Suprapubic skin (tissue), 4 donors: ENCODE measurements around the gene CKS1B. TPM values are rescaled to one million over a fixed set of nuclear protein-coding genes. Genes with fewer than 3 reads are reported as not detected.

Source experiments
- DNase-seq, 2 donors: peaks; one replicate each; pipeline ENCODE4 v3.0.0-alpha.2; 2019; ENCODE audit warnings: low spot score in 2 of 2
- H3K27ac ChIP-seq: fragments of 200-600 bp; sonication (generic); one replicate; pipeline ENCODE4 v1.5.1; 2019
- H3K27me3 ChIP-seq: fragments of 200-600 bp; sonication (generic); one replicate; pipeline ENCODE4 v1.5.1; 2019
- H3K36me3 ChIP-seq: fragments of 200-600 bp; sonication (generic); one replicate; pipeline ENCODE4 v1.5.1; 2019
- H3K4me1 ChIP-seq: fragments of 200-600 bp; sonication (generic); one replicate; pipeline ENCODE4 v1.5.1; 2019
- H3K4me3 ChIP-seq: fragments of 200-600 bp; sonication (generic); one replicate; pipeline ENCODE4 v1.5.1; 2019; ENCODE audit warnings: mild to moderate bottlenecking
- H3K9me3 ChIP-seq: fragments of 200-600 bp; sonication (generic); one replicate; pipeline ENCODE4 v1.5.1; 2019
- EP300 ChIP-seq: sonication (generic); formaldehyde crosslinking; IDR thresholded peaks from one replicate; pipeline ENCODE4 v1.6.1; 2017; ENCODE audit warnings: antibody characterized with exemption
- POLR2A ChIP-seq, 2 donors: fragments of 450-650 bp; IDR thresholded peaks; one replicate each; pipeline ENCODE4 v1.6.1; 2017; ENCODE audit warnings: antibody characterized with exemption in 2 of 2, mild to moderate bottlenecking in 2 of 2, moderate library complexity in 2 of 2
- POLR2AphosphoS5 ChIP-seq, 3 donors: sonication (generic); formaldehyde crosslinking; IDR thresholded peaks; one replicate each; pipeline ENCODE4 v1.6.1; 2017; ENCODE audit warnings: antibody characterized with exemption in 3 of 3
- WGBS: methylation state at CpG from one replicate; pipeline ENCODE4 v1.1.5; 2018; 5-methylcytosine and 5-hydroxymethylcytosine counted together
- total RNA-seq, 4 donors: library from RNA; depleted of rRNA; stranded (reverse); fragments of >200 nt; gene quantifications; one replicate each; pipeline ENCODE4 v1.1.0, GENCODE V29; 2016
- TF ChIP-seq, protein P1 (sequence below), 2 donors: fragments of 200-600 bp in 1 of 2; fragments of 450-650 bp in 1 of 2; sonication (generic) in 1 of 2; IDR thresholded peaks; one replicate each; pipeline ENCODE4 v1.5.1; 2016 to 2019; ENCODE audit warnings: antibody characterized with exemption in 2 of 2, mild to moderate bottlenecking in 1 of 2, moderate library complexity in 1 of 2

Gene CKS1B
- total RNA-seq: 10 to 100 TPM; 37.8 to 55.4 (median 49.7) TPM

DNA sequence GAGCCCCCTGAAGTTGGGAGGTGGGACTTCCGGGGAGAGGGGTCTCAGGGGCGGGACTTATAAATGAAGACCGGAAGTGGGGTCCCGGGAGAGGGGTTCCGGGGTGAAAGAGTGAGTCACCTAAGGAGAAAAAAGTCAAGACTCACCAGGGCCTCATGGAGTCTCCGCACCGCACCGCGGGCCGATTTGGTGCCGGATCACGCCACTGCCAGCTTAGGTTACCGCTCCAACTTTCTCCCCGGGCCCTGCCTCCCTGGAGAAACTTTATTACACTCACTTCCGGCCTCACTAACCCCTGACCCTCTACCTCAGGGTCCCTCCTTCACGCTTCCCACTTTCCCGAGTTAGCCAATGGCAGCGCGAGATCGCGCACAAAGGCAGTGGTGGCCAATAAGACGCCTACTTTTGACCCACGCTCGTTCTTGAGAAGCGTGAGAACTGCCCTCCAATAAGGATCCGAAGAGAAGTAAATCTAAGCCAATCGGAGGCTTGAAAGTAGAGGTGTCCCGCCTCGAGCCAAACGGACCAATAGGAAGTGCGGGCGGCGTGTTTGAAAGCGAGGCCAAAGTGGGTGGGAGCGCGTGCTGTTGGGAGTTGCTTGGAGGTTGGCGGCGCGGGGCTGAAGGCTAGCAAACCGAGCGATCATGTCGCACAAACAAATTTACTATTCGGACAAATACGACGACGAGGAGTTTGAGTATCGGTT, at the start of gene CKS1B:
Gene CKS1B, plus strand, starts transcription at position 580 of the 706 bp plus-strand sequence. Its CDS starts 65 bp downstream, at position 645.
- H3K4me1 ChIP-seq: peaks cover 71% of the 10 kb centered on the region
- no peaks in the 10 kb centered on the region for H3K27me3 ChIP-seq
- 1% methylated on average over 34 of the region's 47 CpGs for WGBS
- H3K9me3 ChIP-seq: no peaks in the 10 kb centered on the region
- no peaks in the 10 kb centered on the region for H3K36me3 ChIP-seq
- H3K27ac ChIP-seq: peak within 1 kb of the TSS; percentile 97
- TF ChIP-seq, protein P1, sequence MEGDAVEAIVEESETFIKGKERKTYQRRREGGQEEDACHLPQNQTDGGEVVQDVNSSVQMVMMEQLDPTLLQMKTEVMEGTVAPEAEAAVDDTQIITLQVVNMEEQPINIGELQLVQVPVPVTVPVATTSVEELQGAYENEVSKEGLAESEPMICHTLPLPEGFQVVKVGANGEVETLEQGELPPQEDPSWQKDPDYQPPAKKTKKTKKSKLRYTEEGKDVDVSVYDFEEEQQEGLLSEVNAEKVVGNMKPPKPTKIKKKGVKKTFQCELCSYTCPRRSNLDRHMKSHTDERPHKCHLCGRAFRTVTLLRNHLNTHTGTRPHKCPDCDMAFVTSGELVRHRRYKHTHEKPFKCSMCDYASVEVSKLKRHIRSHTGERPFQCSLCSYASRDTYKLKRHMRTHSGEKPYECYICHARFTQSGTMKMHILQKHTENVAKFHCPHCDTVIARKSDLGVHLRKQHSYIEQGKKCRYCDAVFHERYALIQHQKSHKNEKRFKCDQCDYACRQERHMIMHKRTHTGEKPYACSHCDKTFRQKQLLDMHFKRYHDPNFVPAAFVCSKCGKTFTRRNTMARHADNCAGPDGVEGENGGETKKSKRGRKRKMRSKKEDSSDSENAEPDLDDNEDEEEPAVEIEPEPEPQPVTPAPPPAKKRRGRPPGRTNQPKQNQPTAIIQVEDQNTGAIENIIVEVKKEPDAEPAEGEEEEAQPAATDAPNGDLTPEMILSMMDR (IDR thresholded peaks at IDR 0.05): no peak
- TF ChIP-seq EP300 (no peak), POLR2AphosphoS5 (IDR thresholded peaks at IDR 0.05) (peak; percentile 33 to 83 (median 73))
- peak; percentile 99 for DNase-seq
- H3K4me3 ChIP-seq: peak within 1 kb of the TSS; percentile 73

DNA sequence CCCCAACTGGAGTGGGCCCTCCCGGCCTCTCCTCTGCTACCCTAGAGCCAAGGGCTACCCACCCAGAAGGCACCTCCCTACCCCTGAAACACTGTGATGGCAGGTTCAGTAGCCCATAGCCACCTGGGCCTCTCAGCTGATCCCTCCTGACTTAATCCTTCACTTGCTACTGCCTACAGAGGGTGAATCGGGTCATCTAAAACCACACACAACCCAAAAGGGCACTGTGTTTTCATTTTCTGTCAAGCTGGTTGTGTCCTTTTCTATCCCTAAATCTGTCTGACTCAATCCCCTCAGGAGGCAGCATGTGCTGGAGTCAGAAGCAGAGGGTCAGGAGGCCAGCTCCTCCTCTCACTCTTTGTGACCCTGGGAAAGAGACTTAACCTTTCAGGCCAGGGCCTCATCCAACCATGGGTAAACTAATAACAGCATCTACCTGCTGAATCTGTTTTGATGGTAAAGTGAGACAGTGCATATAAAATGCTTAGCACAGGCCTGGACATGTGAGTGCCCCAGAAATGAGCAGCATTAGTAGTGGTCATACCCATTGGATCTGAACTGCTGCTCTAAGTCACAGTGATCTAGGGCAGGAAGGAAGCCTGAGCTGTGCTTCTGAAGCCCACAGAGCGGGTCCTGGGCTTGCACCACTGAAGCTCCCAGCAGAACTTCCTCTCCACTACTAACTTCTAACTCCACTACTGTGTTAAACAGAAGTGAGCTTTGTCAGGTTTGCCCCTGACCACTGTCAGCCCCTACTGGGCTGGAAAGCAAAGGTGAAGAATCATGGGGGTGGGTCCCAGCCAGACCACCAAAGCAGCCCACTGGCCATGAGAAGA, 48.9 kb upstream of the CKS1B start:
- no peaks in the 10 kb centered on the region for H3K27me3 ChIP-seq
- H3K4me3 ChIP-seq: no peak overlapping the region
- peaks cover 81% of the 10 kb centered on the region for H3K36me3 ChIP-seq
- no peak for TF ChIP-seq EP300
- TF ChIP-seq POLR2A (IDR thresholded peaks at IDR 0.05): no peak
- TF ChIP-seq POLR2AphosphoS5 (IDR thresholded peaks at IDR 0.05): no peak
- TF ChIP-seq, protein P1 (IDR thresholded peaks at IDR 0.05): no peak
- no peaks in the 10 kb centered on the region for H3K4me1 ChIP-seq
- no peaks in the 10 kb centered on the region for H3K9me3 ChIP-seq
- no peak for DNase-seq
- WGBS: 100% methylated on average over 3 of the region's 3 CpGs
- no peak overlapping the region for H3K27ac ChIP-seq

DNA sequence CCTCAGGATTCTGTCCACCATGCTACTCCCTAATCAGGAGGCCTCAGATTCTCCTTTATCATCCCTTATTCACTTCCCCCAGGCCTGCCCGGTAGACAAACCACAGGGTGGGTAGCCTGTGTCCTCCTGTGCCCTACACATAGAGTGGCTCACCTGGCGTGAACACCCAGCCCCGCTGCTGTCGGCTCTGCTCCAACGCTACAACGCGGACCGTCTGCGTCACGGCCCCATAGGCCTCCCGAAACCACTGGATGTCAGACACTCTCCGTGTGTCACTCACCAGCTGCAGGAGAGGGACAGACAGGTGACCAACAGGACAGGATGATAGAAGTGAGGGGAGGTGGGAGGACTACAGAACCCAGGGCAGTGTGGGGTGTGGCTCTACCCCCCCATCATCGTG, 48.3 kb upstream of the CKS1B start:
- TF ChIP-seq, protein P1 (IDR thresholded peaks at IDR 0.05): no peak
- TF ChIP-seq EP300 (no peak), POLR2A (IDR thresholded peaks at IDR 0.05) (no peak), POLR2AphosphoS5 (IDR thresholded peaks at IDR 0.05) (no peak)
- no peaks in the 10 kb centered on the region for H3K4me1 ChIP-seq
- H3K36me3 ChIP-seq: peaks cover 87% of the 10 kb centered on the region
- no peaks in the 10 kb centered on the region for H3K9me3 ChIP-seq
- no peak for DNase-seq
- no peak overlapping the region for H3K27ac ChIP-seq
- WGBS: 94% methylated on average over 13 of the region's 13 CpGs
- H3K4me3 ChIP-seq: no peak overlapping the region
- no peaks in the 10 kb centered on the region for H3K27me3 ChIP-seq

DNA sequence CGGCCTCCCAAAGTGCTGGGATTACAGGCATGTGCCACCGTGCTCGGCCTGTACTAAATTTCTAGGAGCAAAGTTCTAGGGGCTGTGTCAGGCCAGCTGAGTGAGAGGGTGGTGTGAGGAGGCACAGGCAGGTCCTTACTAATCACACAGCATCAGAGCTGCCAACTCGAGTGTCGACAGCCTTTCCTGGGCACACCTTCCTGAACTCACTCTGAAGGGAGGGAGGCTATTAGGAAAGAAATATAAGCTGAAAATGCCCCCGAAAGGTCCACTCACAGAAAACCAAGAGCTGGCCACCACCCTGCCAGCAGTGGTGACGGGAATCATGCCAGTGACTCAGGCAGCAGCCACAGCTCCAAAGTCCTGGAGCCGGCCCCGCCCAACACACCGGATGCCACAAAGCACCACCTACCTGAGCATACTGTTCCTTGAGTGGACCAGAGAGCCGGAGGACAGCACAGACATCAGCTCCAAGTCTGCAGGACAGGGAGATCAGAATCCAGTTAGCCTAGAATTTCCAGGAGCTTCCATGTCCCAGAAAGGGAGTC, 42.5 kb upstream of the CKS1B start:
- Histone ChIP-seq H3K9me3 (no peaks in the 10 kb centered on the region), H3K27ac (peak overlapping the region; percentile 10), H3K4me1 (peaks cover 23% of the 10 kb centered on the region), H3K27me3 (no peaks in the 10 kb centered on the region), H3K4me3 (no peak overlapping the region), H3K36me3 (peaks cover 46% of the 10 kb centered on the region)
- no peak for DNase-seq
- TF ChIP-seq, protein P1 (IDR thresholded peaks at IDR 0.05): no peak
- WGBS: 61% methylated on average over 11 of the region's 11 CpGs

DNA sequence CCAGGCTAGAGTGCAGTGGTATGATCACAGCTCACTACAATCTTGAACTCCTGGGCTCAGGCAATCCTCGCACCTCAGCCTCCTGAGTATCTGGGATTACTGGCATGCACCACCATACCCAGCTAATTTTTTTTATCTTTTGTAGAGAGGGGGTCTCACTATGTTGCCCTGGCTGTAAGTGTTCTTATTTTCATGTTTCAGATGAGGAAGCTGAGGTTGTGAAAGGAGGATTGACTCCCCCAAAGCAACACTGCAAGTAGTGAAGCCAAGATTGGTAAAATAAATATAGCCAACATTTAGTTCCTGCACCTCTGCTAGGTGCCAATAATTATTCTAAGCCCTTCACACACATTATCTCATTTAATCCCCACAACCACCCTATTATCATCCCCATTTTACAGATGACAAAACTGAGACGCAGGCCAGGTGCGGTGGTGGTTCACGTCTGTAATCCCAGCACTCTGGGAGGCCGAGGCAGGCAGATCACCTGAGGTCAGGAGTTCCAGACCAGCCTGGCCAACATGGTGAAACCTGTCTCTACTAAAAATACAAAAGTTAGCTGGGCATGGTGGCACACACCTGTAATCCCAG, 40.0 kb upstream of the CKS1B start:
- DNase-seq: no peak
- Histone ChIP-seq H3K4me3 (no peak overlapping the region), H3K36me3 (peaks cover 23% of the 10 kb centered on the region), H3K9me3 (no peaks in the 10 kb centered on the region), H3K27me3 (no peaks in the 10 kb centered on the region), H3K4me1 (peaks cover 45% of the 10 kb centered on the region), H3K27ac (no peak overlapping the region)
- 93% methylated on average over 5 of the region's 5 CpGs for WGBS
- TF ChIP-seq POLR2A (IDR thresholded peaks at IDR 0.05): no peak
- no peak for TF ChIP-seq POLR2AphosphoS5 (IDR thresholded peaks at IDR 0.05)
- TF ChIP-seq, protein P1 (IDR thresholded peaks at IDR 0.05): no peak
- TF ChIP-seq EP300: no peak
